HepG2 (cell line): ENCODE data around the gene TCTN2. TPM values are rescaled to one million over a fixed set of nuclear protein-coding genes. Genes with fewer than 3 reads are reported as not detected.

ENCODE experiments used
- ATF1 ChIP-seq: IDR thresholded peaks from 2 replicates; pipeline ENCODE4 v1.6.1; 2016; ENCODE audit warnings: mild to moderate bottlenecking, control low read depth
- ATF2 ChIP-seq: sonication (generic); formaldehyde crosslinking; IDR thresholded peaks from 2 replicates; pipeline ENCODE4 v1.4.0; 2020; ENCODE audit warnings: missing genetic modification reagents
- FLYWCH1 ChIP-seq: sonication (generic); formaldehyde crosslinking; IDR thresholded peaks from 2 replicates; pipeline ENCODE4 v1.8.1; 2023; ENCODE audit warnings: mild to moderate bottlenecking, missing genetic modification reagents
- FOXA3 ChIP-seq: IDR thresholded peaks from 2 replicates; pipeline ENCODE4 v1.6.1; 2016; ENCODE audit warnings: missing genetic modification reagents, missing compliant biosample characterization
- HBP1 ChIP-seq: IDR thresholded peaks from 2 replicates; pipeline ENCODE4 v1.6.1; 2016; ENCODE audit warnings: low read depth, control low read depth
- KAT8 ChIP-seq: IDR thresholded peaks from 2 replicates; pipeline ENCODE4 v1.6.1; 2016; ENCODE audit warnings: missing genetic modification reagents, missing compliant biosample characterization
- KDM6A ChIP-seq: IDR thresholded peaks from 2 replicates; pipeline ENCODE4 v1.6.1; 2016; ENCODE audit warnings: low read depth
- MBD4 ChIP-seq: IDR thresholded peaks from 2 replicates; pipeline ENCODE4 v1.6.1; 2012; ENCODE audit warnings: low read length, inconsistent platforms, borderline replicate concordance
- NR3C1 ChIP-seq: sonication (generic); formaldehyde crosslinking; IDR thresholded peaks from 2 replicates; pipeline ENCODE4 v1.4.0; 2020; ENCODE audit warnings: missing genetic modification reagents
- PBX2 ChIP-seq: IDR thresholded peaks from 2 replicates; pipeline ENCODE4 v1.6.1; 2016; ENCODE audit warnings: control low read depth
- RELA ChIP-seq: sonication (generic); formaldehyde crosslinking; IDR thresholded peaks from 2 replicates; pipeline ENCODE4 v1.4.0; 2020; ENCODE audit warnings: missing genetic modification reagents
- SAP130 ChIP-seq: IDR thresholded peaks from 2 replicates; pipeline ENCODE4 v1.6.1; 2016; ENCODE audit warnings: low read depth
- SATB2 ChIP-seq: sonication (generic); formaldehyde crosslinking; IDR thresholded peaks from 2 replicates; pipeline ENCODE4 v1.5.0; 2020; ENCODE audit warnings: missing genetic modification reagents
- SKIL ChIP-seq: sonication (generic); formaldehyde crosslinking; IDR thresholded peaks from 2 replicates; pipeline ENCODE4 v1.8.0; 2022; ENCODE audit warnings: missing genetic modification reagents, mild to moderate bottlenecking, moderate library complexity, borderline replicate concordance
- SMARCE1 ChIP-seq: fragments of 450-650 bp; IDR thresholded peaks from 2 replicates; pipeline ENCODE4 v1.6.1; 2017; ENCODE audit warnings: borderline replicate concordance
- SMYD3 ChIP-seq: sonication (generic); formaldehyde crosslinking; IDR thresholded peaks from 2 replicates; pipeline ENCODE4 v1.8.1; 2023; ENCODE audit warnings: mild to moderate bottlenecking, missing genetic modification reagents
- TSC22D2 ChIP-seq: sonication (generic); formaldehyde crosslinking; IDR thresholded peaks from 2 replicates; pipeline ENCODE4 v1.5.1; 2020; ENCODE audit warnings: missing genetic modification reagents, mild to moderate bottlenecking, borderline replicate concordance
- ZBTB21 ChIP-seq: sonication (generic); formaldehyde crosslinking; IDR thresholded peaks from 2 replicates; pipeline ENCODE4 v1.4.0; 2020; ENCODE audit warnings: missing genetic modification reagents
- ZBTB34 ChIP-seq: sonication (generic); formaldehyde crosslinking; IDR thresholded peaks from 2 replicates; pipeline ENCODE4 v1.8.0; 2022; ENCODE audit warnings: mild to moderate bottlenecking, missing genetic modification reagents
- ZNF260 ChIP-seq: sonication (generic); formaldehyde crosslinking; IDR thresholded peaks from 2 replicates; pipeline ENCODE4 v1.4.0; 2020; ENCODE audit warnings: missing genetic modification reagents, low read depth, mild to moderate bottlenecking, borderline replicate concordance
- ZNF543 ChIP-seq: sonication (generic); formaldehyde crosslinking; IDR thresholded peaks from 2 replicates; pipeline ENCODE4 v1.4.0; 2020; ENCODE audit warnings: mild to moderate bottlenecking, missing genetic modification reagents
- ZNF878 ChIP-seq: sonication (generic); formaldehyde crosslinking; IDR thresholded peaks from 2 replicates; pipeline ENCODE4 v1.8.1; 2023; ENCODE audit warnings: mild to moderate bottlenecking, missing genetic modification reagents, moderate library complexity
- polyA plus RNA-seq, 8 experiments: library from polyadenylated mRNA; depleted of rRNA in 3 of 8; stranded (reverse) in 7 of 8; unstranded in 1 of 8; fragments of >200 nt; fragmentation: Illumina TruSeq in 4 of 8; extraction: Trizol in 4 of 8; gene quantifications; 2 replicates each; pipeline versions ENCODE4 v1.2.1 to v1.2.3, GENCODE V29; 2011 to 2016; ENCODE audit warnings: low read depth in 4 of 8, missing spikeins in 1 of 8, mixed read lengths in 1 of 8; ENCODE audit not compliant: insufficient read depth in 1 of 8
- total RNA-seq, 5 experiments: library from RNA; depleted of rRNA; stranded (reverse); fragments of >200 nt; fragmentation: Illumina TruSeq; extraction: Trizol; gene quantifications; 2 replicates each; pipeline ENCODE4 v1.2.3, GENCODE V29; 2016; ENCODE audit warnings: low read depth in 1 of 5

TCTN2 gene
- total and polyA plus RNA-seq, 2 of the 13 experiments (the other 11 are each of a cell fraction or from before 2014, with no cell fraction given), result 5.0 to 8.1 TPM

GRCh38 chr12:123633379-123634141, 37.4 kb upstream of the TCTN2 start, which contains the start of the genes EIF2B1 and GTF2H3 (continued):
- peak; percentile 89 for TF ChIP-seq ATF2
- no peak for TF ChIP-seq SKIL (CRISPR knock-in tag)
- TF ChIP-seq TSC22D2 (CRISPR knock-in tag), result 0 out of 2 replicates have a peak, but pooled peaks have one; percentile 85
- no peak for TF ChIP-seq ZNF878 (CRISPR knock-in tag)
- peak; percentile 87; the same call in 1 of the 2 replicates for TF ChIP-seq SMYD3
- peak; percentile 31; the same call in 1 of the 2 replicates for TF ChIP-seq ZBTB34 (CRISPR knock-in tag)
- no peak for TF ChIP-seq SATB2 (CRISPR knock-in tag)
- no peak for TF ChIP-seq NR3C1 (CRISPR knock-in tag)
- no peak for TF ChIP-seq ZNF543 (CRISPR knock-in tag)
- no peak for TF ChIP-seq MBD4
- TF ChIP-seq RELA (CRISPR knock-in tag), result 0 out of 2 replicates have a peak, but pooled peaks have one; percentile 44
- TF ChIP-seq ZBTB21 (CRISPR knock-in tag), result peak; percentile 53; the same call in 1 of the 2 replicates
- TF ChIP-seq PBX2, result no peak
- TF ChIP-seq FOXA3 (CRISPR knock-in tag), result peak; percentile 67; the same call in 1 of the 2 replicates
- TF ChIP-seq KDM6A, result no peak
- TF ChIP-seq KAT8 (CRISPR knock-in tag), result peak; percentile 100
- no peak for TF ChIP-seq FLYWCH1
- TF ChIP-seq HBP1 (CRISPR knock-in tag), result peak; percentile 96
- no peak for TF ChIP-seq ZNF260 (CRISPR knock-in tag)
- no peak for TF ChIP-seq SMARCE1
- peak; percentile 100 for TF ChIP-seq ATF1 (CRISPR knock-in tag)
- TF ChIP-seq SAP130, result peak; percentile 100
